Fibroblast of upper back skin (primary cell): Measurements from ENCODE around the gene SLC6A12.

Experiments used
- DNase-seq: peaks from one replicate; pipeline ENCODE4 v3.0.0-alpha.2; 2013

SLC6A12 gene

DNA sequence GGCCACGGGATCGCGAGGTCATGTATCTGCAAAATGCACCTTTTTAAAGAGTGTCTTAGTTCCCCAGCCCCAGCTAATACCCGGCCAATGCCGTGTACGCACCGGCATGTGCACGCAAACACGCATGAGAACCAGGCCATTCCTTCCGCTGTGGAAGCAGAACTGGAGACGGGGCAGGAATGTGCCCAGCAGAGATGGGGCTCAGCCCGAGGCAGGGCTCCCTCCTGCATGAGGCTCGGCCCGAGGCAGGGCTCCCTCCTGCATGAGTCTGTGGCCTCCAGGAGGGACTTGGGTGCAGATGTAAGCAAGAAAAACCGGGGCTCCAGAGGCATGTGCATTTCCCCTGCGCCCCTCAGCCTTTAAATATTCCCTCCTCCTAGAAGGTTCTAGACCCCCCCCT lies 38.2 kb downstream of the SLC6A12 start:
- DNase-seq = no peak

- DNase-seq = no peak
Measured at GRCh38 chr12:175250-175649, 38.7 kb downstream of the SLC6A12 start.

DNA sequence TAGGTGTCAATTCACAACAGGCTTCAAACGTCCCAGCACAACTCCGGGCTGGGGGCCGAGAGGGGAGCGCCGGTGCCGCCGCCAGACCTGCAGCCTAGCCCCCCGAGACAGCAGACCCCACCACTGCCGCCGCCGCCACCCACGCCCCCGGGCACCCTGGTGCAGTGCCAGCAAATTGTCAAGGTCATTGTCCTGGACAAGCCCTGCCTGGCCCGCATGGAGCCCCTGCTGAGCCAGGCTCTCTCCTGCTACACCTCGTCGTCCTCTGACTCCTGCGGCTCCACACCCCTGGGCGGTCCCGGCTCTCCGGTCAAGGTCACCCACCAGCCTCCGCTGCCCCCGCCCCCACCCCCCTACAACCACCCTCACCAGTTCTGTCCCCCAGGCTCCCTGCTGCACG lies 39.4 kb downstream of the SLC6A12 start:
- DNase-seq = no peak

- no peak for DNase-seq
Measured at GRCh38 chr12:174124-174523, 39.8 kb downstream of the SLC6A12 start.

GRCh38 chr12:172732-173161 lies 41.2 kb downstream of the SLC6A12 start:
- DNase-seq = no peak

DNA sequence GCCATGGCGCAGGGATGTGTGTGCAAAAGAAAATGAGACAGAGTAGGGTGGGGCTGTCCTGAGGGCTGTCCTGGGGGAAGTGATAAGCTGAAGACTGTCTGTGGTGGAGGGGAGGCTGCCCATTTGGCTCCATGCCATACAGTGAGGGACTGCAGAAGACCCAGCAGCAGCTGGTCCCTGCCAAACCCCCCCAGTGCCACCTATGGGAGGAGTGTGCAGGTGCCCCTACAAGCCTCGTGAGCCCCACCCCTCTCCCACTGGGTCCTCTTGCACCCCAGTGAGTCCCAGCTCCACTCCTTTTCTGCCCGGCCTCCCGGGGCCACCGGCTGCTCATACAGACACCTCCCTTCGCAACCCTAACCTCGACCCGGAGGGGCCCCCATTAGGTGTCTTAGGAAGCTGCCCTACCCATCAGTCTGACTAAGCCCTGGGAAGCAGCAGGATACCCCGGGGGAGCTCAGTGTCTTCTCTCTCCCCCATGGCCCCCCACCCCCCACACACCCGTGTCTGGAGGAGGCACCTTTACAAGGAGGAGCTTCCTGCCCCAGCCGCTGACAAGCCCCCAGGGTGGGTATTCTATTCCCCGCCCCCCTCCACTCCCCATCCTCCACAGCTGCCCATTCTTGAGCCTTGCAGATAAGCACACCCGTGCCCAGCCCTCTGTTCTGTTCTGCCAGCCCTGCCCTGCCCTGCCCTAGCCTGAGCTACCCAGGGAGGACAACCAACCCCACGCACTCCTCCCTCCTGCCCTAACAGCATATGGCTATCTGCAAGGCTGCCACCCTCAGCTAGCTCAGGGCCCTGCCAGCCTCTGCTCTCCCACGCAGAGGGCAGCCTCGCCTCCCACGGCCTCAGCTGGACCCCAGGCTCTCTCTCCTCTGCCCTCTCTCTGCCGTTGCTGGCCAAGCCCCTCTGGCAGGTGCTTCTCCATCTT lies 41.9 kb downstream of the SLC6A12 start:
- DNase-seq = no peak

DNA sequence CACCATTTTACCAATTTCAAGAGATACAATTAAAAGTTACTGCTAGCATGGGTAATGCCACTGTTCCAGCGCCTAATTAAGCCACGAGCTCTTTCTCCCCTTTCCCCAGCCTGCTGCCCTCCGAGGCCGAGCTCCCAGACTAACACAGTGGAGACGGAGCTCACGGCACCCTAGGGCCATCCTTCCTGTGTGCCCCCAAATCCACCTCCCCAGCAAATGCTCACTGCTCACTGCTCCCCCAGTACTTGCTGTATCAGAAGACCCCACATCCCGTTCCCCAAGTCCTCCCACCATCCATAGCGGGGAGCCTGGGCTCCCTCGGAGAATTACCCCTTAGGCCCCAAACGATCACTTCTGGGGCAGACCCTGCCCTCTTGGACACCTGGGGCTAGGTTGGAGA lies 42.7 kb downstream of the SLC6A12 start:
- no peak for DNase-seq

DNA sequence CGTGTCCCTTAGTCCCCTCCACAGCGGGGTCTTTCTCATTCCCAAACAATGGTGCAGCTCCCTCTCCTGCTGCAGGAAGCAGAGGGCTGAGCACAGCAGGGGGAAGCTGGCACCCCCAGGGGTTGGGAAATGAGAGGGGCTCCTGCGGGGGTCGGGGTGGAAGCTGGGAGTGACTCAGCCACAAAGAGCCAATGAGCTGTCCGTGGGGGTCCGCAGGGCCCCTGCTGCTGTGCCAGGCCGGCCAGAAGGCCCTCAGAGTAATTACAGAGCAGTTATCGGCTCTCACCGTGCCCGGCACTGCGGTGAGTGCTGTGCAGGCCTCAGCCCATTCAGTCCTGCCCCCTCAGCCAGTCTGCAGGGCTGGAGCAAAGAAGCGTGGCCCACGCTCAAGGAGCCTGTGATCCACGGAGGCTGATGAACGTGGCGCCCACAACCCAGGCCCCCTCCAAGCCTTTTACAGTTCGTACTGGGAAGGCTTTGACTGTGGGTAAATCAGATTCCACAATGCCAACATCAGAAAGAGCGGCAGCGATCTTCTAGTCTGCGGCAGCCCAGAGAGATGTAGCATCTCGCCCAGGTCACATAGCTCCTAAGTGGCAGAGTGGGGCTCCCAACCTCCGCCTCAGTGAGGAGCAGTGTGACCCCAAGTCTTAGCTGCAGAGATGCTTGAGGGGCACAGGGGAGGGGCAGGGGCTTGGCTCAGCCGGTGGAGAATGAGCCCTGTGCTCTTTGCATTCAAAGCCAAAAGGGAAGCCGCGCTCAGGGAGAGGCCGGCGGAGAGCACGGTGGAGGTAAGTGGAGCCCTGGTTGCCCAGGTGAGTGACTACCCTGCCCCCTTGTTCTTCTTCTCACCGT lies 43.4 kb downstream of the SLC6A12 start:
- no peak for DNase-seq

DNA sequence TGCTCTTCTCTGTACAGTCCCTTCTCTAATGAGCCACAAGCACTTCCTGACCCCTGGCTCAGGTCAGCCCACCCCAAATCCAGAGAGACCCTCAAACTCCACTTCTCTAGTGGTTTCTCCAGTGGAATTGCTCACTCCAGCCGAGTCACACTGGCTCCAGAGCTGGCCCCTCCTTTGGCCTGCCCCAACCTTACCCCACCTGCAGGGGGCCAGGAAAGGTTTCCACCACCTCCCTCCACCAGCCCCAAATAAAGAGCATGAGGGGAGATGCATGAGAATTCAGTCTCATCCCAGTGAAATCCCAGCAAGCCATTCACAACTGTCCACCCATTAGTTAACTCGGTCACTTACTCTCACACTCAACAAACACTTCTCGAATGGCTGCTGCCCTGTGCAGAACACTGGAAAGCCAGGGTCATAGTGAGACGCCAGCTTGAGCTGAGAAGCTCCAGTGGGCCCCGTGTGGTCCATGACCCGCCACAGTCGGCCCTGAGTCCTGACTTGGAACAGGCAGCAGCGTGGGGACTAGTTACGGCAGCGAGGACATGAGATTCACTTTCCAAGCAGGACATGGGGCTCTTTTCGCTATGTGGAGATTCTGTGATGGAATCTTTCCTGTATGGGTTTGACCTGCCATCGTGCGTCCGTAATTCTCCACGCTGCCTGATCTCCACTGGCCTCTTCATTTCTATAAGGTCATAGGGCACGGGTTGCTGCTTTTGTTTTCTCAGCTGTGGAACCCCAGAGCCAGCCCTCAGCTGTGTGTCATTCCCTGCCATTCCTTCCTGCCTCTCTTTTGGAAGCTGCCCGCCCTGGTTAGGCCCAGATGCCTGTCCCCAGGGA lies 44.2 kb downstream of the SLC6A12 start:
- no peak for DNase-seq

DNA sequence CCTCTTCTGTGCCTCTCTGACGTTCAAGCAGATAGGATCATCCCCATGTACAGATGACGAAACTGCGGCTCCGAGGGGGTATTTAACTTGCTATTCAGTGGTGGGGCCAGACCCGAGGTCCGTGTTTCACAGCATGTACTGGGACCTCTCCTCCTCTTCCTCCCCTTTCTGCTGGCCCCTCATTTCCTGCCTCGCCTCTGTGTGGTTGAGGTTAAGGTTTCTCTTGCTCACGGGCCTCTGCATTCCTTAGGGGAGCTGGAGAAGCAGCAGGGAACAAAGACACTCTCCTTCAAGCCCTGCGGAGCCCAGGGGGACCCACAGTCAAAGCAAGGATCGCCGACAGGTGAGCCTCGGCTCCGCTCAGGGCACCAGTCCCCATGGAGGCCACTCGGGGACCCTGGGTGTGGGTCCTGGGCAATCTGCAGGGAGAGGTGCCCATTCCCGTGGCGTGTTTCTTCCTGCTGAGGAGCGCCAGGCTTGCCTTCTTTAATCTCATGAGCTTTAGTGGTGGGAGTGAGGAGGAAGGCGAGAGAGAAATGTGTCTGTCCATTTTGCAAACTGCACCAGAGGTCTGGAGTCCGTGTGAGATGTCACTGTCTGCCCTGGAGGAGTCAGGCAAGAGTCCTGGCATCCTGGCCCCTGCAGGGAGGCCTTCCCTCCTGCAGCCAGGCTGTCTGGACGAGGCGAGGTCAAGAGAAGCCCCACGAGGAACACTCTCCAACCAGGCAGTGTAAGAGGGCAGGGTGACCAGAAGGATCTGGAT lies 45.0 kb downstream of the SLC6A12 start:
- DNase-seq = peak; percentile 61

DNA sequence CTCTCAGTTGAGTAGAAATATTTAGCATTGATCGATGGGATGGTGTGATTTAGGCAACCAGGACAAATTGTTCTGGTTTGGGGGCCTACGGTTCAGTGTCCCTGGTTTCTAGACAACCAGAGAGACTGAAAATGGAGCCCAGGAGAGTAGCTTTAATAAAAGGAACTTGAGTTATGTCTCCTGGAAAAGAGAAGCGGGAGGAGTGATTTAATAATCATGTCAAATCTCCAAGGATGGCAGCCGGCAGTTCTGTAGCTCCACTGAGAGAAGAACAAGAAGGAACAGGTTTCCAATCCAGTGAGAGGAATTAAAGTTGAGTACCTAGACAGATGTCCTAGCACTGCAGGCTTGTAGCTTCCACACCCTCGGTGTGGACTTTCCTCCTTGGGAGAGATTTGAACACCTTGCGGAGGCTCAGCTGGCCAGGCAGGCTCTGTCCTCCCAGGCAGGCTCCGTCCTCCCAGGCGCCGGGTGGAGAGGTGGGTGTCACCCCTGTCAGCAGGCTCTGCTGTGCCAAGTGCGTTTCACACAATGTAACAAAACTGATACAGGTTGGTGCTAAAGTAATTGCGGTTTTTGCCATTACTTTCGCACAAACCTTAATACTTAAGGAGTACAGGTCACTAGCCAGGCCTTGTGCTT lies 45.9 kb downstream of the SLC6A12 start:
- DNase-seq = no peak

GRCh38 chr12:166425-167075 lies 47.4 kb downstream of the SLC6A12 start:
- DNase-seq = no peak

- DNase-seq = no peak
Measured at GRCh38 chr12:165862-166368, 48.0 kb downstream of the SLC6A12 start.

- no peak for DNase-seq
Measured at GRCh38 chr12:164207-164606, 49.8 kb downstream of the SLC6A12 start.

DNA sequence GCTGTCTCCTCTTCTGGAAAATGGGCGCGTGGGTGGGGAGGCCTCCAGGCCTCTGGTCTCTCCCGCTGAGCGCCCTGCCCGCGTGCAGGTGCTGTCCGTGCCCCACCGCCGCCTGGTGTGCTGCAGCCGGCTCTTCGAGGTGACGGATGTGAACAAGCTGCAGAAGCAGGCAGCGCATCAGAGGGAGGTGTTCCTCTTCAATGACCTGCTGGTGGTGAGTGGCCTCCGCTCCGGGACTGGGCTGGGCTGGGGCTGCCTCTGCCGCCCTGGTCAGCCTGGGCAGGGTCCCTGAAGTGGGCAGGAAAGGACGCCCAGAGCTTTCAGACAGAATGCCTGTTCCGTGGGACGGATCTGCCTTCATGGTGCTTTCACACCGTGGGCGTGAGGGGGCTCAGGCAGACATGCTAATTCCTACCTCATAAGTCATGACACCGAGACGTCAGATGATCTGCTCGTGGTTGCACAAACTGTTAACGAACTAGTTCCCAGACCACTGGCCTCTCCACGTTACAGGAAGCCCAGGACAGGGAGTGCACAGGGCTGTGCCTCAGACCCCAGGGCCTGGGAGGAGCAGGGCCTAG lies 50.5 kb downstream of the SLC6A12 start:
- DNase-seq = no peak

DNA sequence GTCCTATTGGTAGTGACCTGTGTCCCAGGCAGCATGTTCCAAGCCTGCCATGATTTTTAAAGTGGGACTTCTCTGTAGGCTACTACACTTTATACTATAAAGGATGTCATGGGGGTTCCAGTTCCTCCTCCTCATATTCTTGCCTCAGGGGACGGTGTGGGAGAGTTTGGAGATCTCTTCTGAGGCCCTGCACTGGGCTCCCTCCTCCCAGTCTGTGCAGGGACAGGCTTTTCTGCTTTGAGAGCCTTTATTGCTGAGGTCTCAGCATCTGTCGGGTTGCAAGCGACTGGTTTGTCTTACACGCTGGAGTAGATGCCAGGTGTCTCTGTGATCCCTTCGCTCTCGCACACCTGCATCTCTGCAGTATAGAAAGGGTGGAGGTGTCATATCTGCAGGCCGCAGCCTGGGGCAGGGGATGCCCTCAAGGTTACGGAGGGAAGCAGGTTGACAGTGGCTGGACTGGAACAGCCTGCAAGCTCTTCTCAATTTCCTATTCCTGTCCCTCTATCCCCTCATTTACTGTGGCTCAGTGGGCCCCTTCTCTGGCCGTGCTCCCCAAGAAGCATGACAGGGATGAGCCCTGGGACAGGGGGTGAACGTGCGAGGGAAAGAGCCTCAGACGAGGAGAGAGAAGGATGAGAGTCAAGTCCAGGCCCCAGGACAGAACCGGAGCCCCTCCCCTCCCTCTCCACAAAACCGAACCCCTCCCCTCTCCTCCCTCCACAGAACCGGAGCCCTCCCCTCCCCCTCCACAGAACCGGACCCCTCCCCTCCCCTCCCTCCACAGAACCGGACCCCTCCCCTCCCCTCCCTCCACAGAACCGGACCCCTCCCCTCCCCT lies 51.3 kb downstream of the SLC6A12 start:
- no peak for DNase-seq

DNA sequence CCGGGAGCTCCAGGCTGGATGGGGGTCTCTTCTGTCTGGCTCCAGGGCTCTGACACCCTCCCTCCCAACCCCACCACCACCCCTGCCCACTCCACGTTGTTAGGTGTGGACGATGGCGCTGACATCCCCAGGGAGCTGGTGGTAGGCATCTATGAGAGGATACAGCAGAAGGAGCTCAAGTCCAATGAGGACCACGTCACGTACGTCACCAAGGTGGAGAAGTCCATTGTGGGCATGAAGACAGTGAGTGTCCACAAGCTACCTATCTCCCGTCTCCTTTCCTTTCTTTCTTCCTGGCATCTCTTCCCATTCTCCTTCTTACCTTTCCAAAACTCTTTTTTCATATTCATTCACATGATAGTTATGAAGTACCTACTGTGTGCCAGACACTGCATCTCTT lies 52.1 kb downstream of the SLC6A12 start:
- no peak for DNase-seq

DNA sequence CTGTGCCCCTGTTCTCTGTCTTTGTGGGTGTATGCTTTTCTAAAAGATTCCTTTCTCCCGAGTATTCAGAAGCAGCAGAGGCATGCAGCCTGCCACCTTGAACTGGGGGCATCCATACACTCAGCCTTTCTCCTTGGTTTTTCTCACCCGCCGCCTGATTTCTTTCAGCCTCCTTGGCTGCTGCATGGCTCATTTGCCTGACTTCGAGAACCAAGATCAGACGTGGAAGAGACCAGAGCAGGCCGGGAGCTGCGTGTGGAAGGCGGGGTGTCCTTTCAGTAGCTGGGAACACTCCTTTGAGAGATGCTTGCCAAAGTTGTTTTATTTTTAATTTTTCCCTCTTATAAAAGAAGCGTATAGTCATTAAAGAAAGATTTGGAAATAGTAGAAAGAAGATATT lies 53.1 kb downstream of the SLC6A12 start:
- no peak for DNase-seq

DNA sequence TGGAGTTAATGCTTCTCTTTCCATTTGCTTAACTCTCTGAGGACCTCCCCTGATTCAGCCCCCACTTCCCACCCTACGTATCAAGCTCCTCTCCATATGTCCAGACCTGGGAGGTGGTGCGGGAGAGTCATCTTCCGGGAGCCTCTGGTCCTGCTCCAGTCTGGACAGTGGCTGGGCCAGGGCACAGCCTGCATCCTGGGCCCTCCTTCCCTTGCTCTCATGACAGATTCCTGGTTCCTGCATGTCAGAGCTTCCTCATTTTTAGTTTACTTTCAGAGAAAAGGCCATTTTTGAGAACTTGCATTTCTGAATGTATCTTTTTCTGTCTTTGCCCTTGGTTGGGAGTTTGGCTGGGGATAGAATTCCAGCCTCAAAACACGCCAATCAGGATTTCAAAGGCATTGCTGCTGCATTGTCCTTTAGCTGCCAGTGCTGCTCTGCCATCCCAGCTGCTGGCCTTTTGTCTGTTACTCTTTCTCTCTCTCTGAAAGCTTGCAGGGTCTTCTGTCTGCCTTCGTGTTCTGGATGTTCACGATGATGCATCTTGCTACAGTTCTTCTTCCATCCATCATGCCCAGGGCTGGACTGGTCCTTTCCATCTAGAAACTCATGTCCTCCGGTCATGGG lies 54.7 kb downstream of the SLC6A12 start:
- DNase-seq = no peak
